Measurements from ENCODE around the gene SEC61G.

Gene SEC61G

GRCh38 chr7:54757711-54758110 lies 1.3 kb downstream of the SEC61G start:
- DNase-seq: no peak

GRCh38 chr7:54749200-54749599 lies 9.8 kb downstream of the SEC61G start:
- no peak for DNase-seq

GRCh38 chr7:54747234-54747633 lies 11.8 kb downstream of the SEC61G start:
- no peak for DNase-seq

DNA sequence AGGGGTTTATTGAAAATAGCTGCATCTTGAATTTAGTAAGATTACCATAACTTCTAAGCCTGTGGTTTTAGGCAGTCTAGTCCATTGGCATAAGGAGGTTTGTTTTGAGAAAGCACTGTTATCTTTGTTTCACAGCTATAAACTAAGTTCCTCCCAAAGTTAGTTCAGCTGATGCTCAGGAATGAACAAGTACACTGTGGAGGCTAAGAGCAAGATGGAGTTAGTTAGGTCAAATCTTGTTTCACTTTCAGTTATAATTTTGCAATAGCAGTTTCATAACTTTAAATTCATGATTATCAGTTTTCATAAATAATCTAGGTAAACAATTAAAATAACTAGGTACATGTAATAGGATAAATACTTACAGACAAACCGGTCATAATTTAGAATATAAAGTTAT lies 15.4 kb downstream of the SEC61G start:
- no peak for DNase-seq

GRCh38 chr7:54738737-54739136 lies 20.3 kb downstream of the SEC61G start:
- DNase-seq: no peak

DNA sequence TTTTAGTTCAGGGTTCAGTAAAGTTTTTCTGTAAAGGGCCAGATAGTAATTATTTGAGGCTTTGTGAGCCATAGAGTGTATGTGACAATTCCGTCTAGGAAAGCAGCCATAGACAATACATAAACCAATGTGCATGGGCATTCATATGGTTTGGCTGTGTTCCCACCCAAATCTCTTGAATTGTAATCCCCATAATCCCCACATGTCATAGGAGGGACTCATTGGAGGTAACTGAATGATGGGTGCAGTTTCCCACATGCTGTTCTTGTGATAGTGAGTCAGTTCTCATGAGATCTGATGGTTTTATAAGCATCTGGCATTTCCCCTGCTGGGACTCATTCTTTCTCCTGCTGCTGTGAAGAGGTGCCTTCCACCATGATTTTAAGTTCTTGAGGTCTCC lies 29.9 kb downstream of the SEC61G start:
- no peak for DNase-seq

DNA sequence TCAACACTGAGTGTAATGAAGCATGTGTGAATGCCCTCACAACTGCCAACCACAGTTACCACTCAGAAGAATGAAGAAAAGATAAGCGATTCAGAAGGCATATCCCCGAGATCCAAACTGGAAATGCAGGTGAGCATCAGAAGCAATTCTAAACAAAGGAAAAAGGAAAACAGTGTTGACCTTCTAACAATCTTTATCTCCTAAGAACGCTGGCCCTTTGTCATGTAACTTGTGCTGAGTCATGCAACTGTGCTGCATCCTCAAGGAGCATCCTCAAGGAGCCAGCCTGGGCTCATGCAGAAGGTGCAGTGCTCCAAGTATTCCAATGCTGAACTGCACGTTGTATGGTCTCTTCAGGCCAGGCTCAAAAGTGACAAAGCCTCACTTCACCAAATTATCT lies 30.6 kb downstream of the SEC61G start:
- no peak for DNase-seq

DNA sequence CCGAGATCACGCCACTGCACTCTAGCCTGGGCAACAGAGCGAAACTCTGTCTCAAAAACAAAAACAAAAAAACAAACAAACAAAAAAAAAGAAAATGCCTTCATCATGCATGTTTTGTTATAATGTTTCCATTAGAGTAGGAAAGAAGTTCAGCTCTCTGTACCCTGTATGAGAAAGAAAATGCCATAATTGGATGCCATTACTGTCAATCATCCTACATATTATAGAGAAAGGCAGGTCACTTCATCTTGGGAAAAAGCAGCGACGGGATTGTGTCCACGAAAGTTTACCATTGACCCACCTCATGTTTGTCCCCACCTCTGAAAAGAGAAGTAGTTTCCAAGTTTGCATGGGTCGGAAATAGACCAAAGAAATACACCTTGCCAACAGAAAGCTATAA lies 33.8 kb downstream of the SEC61G start:
- DNase-seq: no peak

GRCh38 chr7:54722502-54722901 lies 36.5 kb downstream of the SEC61G start:
- no peak for DNase-seq

DNA sequence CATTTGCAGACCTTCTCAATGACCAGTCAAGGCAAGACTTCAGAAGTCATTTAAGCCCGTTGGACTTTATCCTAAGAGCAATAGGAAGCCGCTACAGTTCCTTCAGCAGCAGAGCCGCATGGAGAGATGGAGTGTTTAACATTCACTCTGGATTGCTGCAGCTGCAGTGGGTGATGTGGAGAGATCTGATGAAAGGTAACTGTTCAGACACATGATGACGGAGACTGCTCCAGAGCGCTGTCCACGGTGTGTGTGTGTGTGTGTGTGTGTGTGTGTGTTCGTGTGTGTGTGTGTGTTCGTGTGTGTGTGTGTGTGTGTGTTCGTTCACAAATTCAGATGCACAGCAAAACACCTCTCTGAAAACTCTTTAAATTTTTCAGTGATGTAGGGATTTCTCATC lies 37.0 kb downstream of the SEC61G start:
- no peak for DNase-seq

GRCh38 chr7:54719974-54720373 lies 39.0 kb downstream of the SEC61G start:
- no peak for DNase-seq

GRCh38 chr7:54719425-54719824 lies 39.6 kb downstream of the SEC61G start:
- no peak for DNase-seq

DNA sequence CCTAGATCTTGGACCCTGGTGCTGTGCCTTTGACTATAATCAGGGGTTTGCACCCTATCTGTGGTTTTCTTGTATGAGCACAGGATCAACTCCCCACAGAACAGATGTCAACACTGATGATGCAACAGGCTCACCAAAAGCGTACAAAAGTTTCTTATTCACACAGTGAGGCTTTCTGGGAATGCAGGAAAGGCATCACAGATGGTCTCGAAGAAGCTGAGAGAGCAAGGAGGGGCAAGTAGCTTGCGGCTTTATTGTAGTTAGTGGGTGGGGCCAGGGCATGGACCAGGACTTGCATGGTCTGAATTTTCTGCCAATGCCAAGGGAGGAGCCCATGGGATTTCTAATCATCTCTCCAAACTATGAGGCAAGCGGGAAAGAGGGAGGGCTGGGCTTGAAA lies 46.2 kb downstream of the SEC61G start:
- no peak for DNase-seq

DNA sequence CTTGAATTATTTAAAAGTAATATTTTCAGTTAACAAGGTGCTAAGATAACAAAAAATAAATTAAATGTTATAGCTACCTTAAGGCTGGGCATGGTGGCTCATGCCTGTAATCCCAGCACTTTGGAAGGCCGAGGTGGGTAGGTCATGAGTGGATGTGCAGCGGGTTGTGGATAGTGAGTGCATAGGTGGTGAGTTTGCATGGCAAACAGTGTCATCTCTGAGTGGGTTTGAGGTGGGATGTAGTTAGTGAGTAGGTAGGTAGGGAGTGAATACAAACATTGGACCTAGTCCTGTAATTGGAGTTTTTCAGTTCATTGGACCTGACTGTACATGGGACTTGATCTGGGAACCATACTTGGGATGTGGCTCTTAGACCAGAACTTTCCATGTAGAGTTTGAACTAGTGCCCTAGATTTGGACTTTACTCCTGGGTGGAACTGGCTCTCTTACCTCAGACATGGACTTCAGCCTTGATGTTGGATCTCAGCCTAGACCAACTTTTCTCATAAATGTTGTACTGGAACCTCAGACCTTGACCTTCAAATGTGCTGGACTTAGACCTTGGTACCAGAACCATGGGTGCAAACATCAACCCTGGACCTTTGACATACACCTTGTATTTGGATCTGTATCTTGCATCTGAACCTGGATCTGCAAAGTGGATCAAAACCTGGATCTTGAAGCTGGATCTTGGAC lies 47.0 kb downstream of the SEC61G start:
- DNase-seq: no peak

DNA sequence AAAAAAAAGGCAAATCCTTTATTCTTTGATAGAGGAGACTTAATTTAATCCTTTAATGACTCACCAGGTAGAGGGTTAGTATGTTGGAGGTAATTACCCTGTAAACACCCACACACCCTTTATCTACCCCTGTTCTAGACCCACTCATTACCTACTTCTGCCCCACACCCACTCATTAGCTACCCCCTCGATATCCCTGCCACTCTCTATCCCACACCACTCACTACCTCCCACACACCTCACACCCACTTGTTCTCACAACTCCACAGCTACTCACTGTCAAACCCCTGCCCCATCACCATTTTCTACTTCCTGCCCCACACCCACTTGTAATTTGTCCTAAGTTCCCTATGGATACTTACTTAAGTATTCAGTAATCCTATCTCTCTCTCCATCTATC lies 49.7 kb downstream of the SEC61G start:
- no peak for DNase-seq

DNA sequence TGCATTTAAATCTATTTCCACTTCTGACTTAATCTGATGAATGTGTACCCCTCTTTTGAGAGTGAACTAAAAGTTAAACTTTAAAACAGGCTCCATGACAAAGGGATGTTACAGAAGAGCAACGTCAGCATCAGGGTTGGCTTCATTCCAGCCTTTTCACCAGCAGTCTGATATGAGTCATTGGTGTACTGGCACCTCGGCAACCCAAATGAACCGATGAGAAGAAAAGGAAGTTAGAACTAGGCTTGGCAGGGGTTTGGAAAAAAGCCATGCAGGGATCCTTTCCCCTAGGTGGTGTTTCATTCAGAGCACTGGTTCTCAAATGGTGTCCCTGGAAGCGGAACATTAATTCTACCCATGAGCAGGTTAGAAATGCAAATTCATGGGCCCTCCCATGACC lies 53.6 kb downstream of the SEC61G start:
- DNase-seq: no peak

DNA sequence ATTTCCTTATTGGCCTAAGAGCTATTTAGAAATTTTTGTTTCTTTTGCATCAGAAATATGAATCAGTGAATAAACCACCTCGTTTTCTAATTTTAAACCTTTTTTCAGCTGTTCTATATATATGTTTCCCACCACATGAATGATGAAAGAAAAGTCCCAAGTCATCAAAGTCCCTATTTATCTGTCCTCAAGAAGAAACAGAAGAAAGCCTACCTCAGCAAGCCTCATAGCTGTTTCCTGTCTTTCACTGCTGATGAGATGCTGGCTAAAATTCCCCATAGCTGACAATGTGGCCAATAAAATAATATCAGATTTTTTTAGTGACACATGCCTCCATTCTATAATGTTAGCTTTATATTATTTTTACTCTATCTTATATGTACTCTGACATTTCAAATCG lies 54.2 kb downstream of the SEC61G start:
- no peak for DNase-seq

All from NCI-H774 (cell line).